ENCODE results near the gene ARHGAP6. TPM values are rescaled to one million over a fixed set of nuclear protein-coding genes. Genes with fewer than 3 reads are reported as not detected.

Gene ARHGAP6
- total and polyA plus RNA-seq, 9 of the 15 experiments (the other 6 are each of a cell fraction or from before 2014, with no cell fraction given): 12.5 to 63.6 (median 41.8) TPM

DNA sequence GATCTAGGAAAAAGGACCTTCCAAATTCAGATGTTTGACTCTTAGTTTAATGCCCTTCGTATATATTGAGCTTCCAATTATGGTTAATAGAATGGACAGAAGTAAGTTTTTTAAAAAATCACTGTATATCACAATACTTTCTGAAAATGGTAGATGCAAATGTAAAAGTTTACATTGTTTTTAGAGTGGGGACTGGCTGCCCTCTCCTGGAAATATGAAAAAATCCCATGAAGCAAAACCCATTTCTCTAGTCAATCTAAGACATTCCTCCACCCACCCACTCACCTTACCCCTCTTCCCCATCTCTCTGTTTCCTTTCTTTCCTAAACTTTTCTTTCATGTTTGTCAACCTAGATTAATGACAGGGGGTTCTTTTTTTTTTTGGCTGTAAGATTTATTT is 134.5 kb downstream of the ARHGAP6 start (continued):
- TF ChIP-seq HNRNPH1 (optimal IDR thresholded peaks at IDR 0.05; ENCODE audit: low read depth, low read length) (no peak), SMC3 (conservative IDR thresholded peaks at IDR 0.05; ENCODE audit: insufficient read depth, low read depth, low read length) (peak; percentile 53), EGR1 (conservative IDR thresholded peaks at IDR 0.05) (peak; percentile 77), CEBPG (CRISPR knock-in tag; IDR thresholded peaks at IDR 0.05) (no peak), CEBPG (tag; conservative IDR thresholded peaks at IDR 0.05 in 1 of 2, IDR thresholded peaks at IDR 0.05 in 1 of 2) (no peak), ZNF23 (CRISPR knock-in tag; IDR thresholded peaks at IDR 0.05) (no peak), SUPT5H (IDR thresholded peaks at IDR 0.05) (no peak)
- TF ChIP-seq, protein P1, sequence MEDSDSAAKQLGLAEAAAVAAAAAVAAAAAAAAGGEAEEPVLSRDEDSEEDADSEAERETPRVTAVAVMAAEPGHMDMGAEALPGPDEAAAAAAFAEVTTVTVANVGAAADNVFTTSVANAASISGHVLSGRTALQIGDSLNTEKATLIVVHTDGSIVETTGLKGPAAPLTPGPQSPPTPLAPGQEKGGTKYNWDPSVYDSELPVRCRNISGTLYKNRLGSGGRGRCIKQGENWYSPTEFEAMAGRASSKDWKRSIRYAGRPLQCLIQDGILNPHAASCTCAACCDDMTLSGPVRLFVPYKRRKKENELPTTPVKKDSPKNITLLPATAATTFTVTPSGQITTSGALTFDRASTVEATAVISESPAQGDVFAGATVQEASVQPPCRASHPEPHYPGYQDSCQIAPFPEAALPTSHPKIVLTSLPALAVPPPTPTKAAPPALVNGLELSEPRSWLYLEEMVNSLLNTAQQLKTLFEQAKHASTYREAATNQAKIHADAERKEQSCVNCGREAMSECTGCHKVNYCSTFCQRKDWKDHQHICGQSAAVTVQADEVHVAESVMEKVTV (CRISPR knock-in tag; IDR thresholded peaks at IDR 0.05): peak; percentile 59
- TF ChIP-seq, protein P2, sequence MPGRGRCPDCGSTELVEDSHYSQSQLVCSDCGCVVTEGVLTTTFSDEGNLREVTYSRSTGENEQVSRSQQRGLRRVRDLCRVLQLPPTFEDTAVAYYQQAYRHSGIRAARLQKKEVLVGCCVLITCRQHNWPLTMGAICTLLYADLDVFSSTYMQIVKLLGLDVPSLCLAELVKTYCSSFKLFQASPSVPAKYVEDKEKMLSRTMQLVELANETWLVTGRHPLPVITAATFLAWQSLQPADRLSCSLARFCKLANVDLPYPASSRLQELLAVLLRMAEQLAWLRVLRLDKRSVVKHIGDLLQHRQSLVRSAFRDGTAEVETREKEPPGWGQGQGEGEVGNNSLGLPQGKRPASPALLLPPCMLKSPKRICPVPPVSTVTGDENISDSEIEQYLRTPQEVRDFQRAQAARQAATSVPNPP (IDR thresholded peaks at IDR 0.05; ENCODE audit: borderline replicate concordance, insufficient read depth, insufficient read length): no peak
